ENCODE measurements around the gene GULP1.

- TF ChIP-seq TEAD4 (IDR thresholded peaks at IDR 0.05) (no peak), RAD21 (IDR thresholded peaks at IDR 0.05; ENCODE audit: low read depth) (no peak), MAX (IDR thresholded peaks at IDR 0.05) (no peak), TAF1 (IDR thresholded peaks at IDR 0.05; ENCODE audit: low read depth) (no peak), EP300 (IDR thresholded peaks at IDR 0.05; ENCODE audit: borderline replicate concordance) (no peak), CREB1 (IDR thresholded peaks at IDR 0.05; ENCODE audit: low read depth) (no peak), EGR1 (IDR thresholded peaks at IDR 0.05) (no peak), REST (IDR thresholded peaks at IDR 0.05; ENCODE audit: low read depth) (no peak), FOXM1 (IDR thresholded peaks at IDR 0.05; ENCODE audit: borderline replicate concordance, low read depth) (no peak), YY1 (IDR thresholded peaks at IDR 0.05; ENCODE audit: low read depth) (no peak), USF1 (IDR thresholded peaks at IDR 0.05) (no peak), CEBPB (IDR thresholded peaks at IDR 0.05) (no peak), ZBTB7A (IDR thresholded peaks at IDR 0.05; ENCODE audit: low read depth) (no peak), TCF12 (IDR thresholded peaks at IDR 0.05; ENCODE audit: low read depth) (no peak)
Measured at GRCh38 chr2:188437537-188437936, 145.9 kb downstream of the GULP1 start.

Measured in Ishikawa (cell line).